HepG2 (cell line): ENCODE data around the gene LGI4. TPM values are rescaled to one million over a fixed set of nuclear protein-coding genes. Genes with fewer than 3 reads are reported as not detected.
A peak's percentile ranks its signal among the peaks of the same experiment; 100 is the strongest.

Experiments
- ATAC-seq: fragments of 200-7000 bp; cut with Tn5 transposase; 3 replicates; pipeline ENCODE4 v1.9.1; 2020; ENCODE audit warnings: mild to moderate bottlenecking, moderate library complexity
- BruUV-seq: library from RNA; stranded (reverse); fragments of 400-500 nt; replicated peaks from 2 replicates; lab custom pipeline; 2021; lab: Mats Ljungman, UMichigan
- CTCF ChIA-PET: fragments of 300-600 bp; formaldehyde crosslinking; extraction: SDS; loops from one replicate; lab custom pipeline; 2021; ENCODE audit warnings: low total read pairs, inconsistent platforms, low intra/inter-chr PET ratio; lab: Yijun Ruan, JAX
- POLR2A ChIA-PET: fragments of 350-600 bp; sonication (Branson Sonifier 250); formaldehyde crosslinking; loops from one replicate; lab custom pipeline; 2020; ENCODE audit warnings: antibody characterized with exemption, inconsistent platforms; lab: Yijun Ruan, JAX
- DNase-seq: peaks from one replicate; pipeline ENCODE4 v3.0.0-alpha.2; 2015; ENCODE audit warnings: low spot score
- FAIRE-seq: peaks from 3 replicates; lab custom pipeline; 2011; peaks lifted over from hg19 to GRCh38; lab: Jason Lieb, UNC
- H2AFZ ChIP-seq: one replicate; pipeline ENCODE4 v1.6.1; 2011; ENCODE audit warnings: low read length, inconsistent platforms
- H3K27ac ChIP-seq: fragments of 300-600 bp; 3 replicates; pipeline ENCODE4 v1.8.0; 2011; ENCODE audit warnings: mixed run types, mild to moderate bottlenecking, mixed read lengths, low read length, inconsistent platforms; ENCODE audit not compliant: insufficient read depth; ENCODE audit errors: extremely low read length
- H3K27me3 ChIP-seq, 2 experiments: fragments of 200-600 bp in 1 of 2; 2 replicates in 1 of 2; 3 replicates in 1 of 2; pipeline versions ENCODE4 v1.6.0 to v1.8.0; 2011; ENCODE audit warnings: low read length in 2 of 2, mild to moderate bottlenecking in 2 of 2, moderate library complexity in 2 of 2, inconsistent platforms in 1 of 2; ENCODE audit not compliant: insufficient read depth in 2 of 2, control insufficient read depth in 1 of 2
- H3K36me3 ChIP-seq, 2 experiments: fragments of 200-600 bp in 1 of 2; replicated peaks in 1 of 2; 2 replicates in 1 of 2; 3 replicates in 1 of 2; pipeline versions ENCODE4 v1.5.1 to v1.8.0; 2011; ENCODE audit warnings: low read length in 2 of 2, inconsistent platforms in 1 of 2; ENCODE audit not compliant: insufficient read depth in 2 of 2, control insufficient read depth in 1 of 2
- H3K4me1 ChIP-seq: 2 replicates; pipeline ENCODE4 v1.5.1; 2012; ENCODE audit warnings: low read length, inconsistent platforms; ENCODE audit not compliant: insufficient read depth
- H3K4me2 ChIP-seq: 2 replicates; pipeline ENCODE4 v1.6.0; 2011; ENCODE audit warnings: low read depth, low read length, inconsistent platforms
- H3K4me3 ChIP-seq, 3 experiments: fragments of 200-600 bp in 1 of 3; sonication (generic), shearing (Covaris generic) in 1 of 3; replicated peaks in 1 of 3; 2 replicates each; pipeline ENCODE4 v1.5.1; 2011 to 2016; ENCODE audit warnings: low read length in 3 of 3, inconsistent platforms in 2 of 3, low read depth in 2 of 3, mild to moderate bottlenecking in 2 of 3, control low read depth in 1 of 3, mixed read lengths in 1 of 3; ENCODE audit not compliant: insufficient read depth in 1 of 3
- H3K79me2 ChIP-seq: one replicate; pipeline ENCODE4 v1.6.1; 2011; ENCODE audit warnings: low read length, inconsistent platforms; ENCODE audit not compliant: insufficient read depth
- H3K9ac ChIP-seq: 2 replicates; pipeline ENCODE4 v1.6.0; 2011; ENCODE audit warnings: mild to moderate bottlenecking, low read depth, low read length, inconsistent platforms; ENCODE audit not compliant: insufficient read depth
- H3K9me3 ChIP-seq: 2 replicates; pipeline ENCODE4 v1.5.1; 2012; ENCODE audit warnings: mild to moderate bottlenecking, low read length
- H4K20me1 ChIP-seq: 2 replicates; pipeline ENCODE4 v1.6.0; 2011; ENCODE audit warnings: inconsistent platforms, mild to moderate bottlenecking, low read length, moderate library complexity; ENCODE audit not compliant: insufficient read depth
- MED8 ChIP-seq: sonication (generic); formaldehyde crosslinking; IDR thresholded peaks from 2 replicates; pipeline ENCODE4 v1.8.1; 2023; ENCODE audit warnings: mild to moderate bottlenecking, missing genetic modification reagents; ENCODE audit not compliant: insufficient replicate concordance
- MLLT10 ChIP-seq: sonication (generic); formaldehyde crosslinking; IDR thresholded peaks from 2 replicates; pipeline ENCODE4 v1.4.0; 2020; ENCODE audit warnings: missing genetic modification reagents
- NRL ChIP-seq: sonication (generic); formaldehyde crosslinking; IDR thresholded peaks from 2 replicates; pipeline ENCODE4 v1.5.0; 2020; ENCODE audit warnings: missing genetic modification reagents, mild to moderate bottlenecking, moderate library complexity, borderline replicate concordance
- WGBS: methylation state at CpG from one replicate; pipeline ENCODE4 v1.1.6; 2017; ENCODE audit warnings: low lambda C conversion rate; 5-methylcytosine and 5-hydroxymethylcytosine counted together
- in situ Hi-C: cut with HindIII; loops from 2 replicates; pipeline ENCODE4 v1.10.0; 2017; ENCODE audit warnings: low pct_unique_long_range_greater_than_20kb; ENCODE audit not compliant: extremely low pct_ligation_motif_present
- intact Hi-C: fragments of 100-400 bp; cut with micrococcal nuclease; formaldehyde crosslinking; loops from one replicate; pipeline ENCODE4 v1.10.0; 2022; ENCODE audit not compliant: unreplicated experiment
- polyA plus RNA-seq, 8 experiments: library from polyadenylated mRNA; depleted of rRNA in 3 of 8; stranded (reverse) in 7 of 8; unstranded in 1 of 8; fragments of >200 nt; fragmentation: Illumina TruSeq in 4 of 8; extraction: Trizol in 4 of 8; gene quantifications; 2 replicates each; pipeline versions ENCODE4 v1.2.1 to v1.2.3, GENCODE V29; 2011 to 2016; ENCODE audit warnings: low read depth in 4 of 8, missing spikeins in 1 of 8, mixed read lengths in 1 of 8; ENCODE audit not compliant: insufficient read depth in 1 of 8
- total RNA-seq, 5 experiments: library from RNA; depleted of rRNA; stranded (reverse); fragments of >200 nt; fragmentation: Illumina TruSeq; extraction: Trizol; gene quantifications; 2 replicates each; pipeline ENCODE4 v1.2.3, GENCODE V29; 2016; ENCODE audit warnings: low read depth in 1 of 5
- TF ChIP-seq, protein P1 (sequence below): sonication (generic); formaldehyde crosslinking; IDR thresholded peaks from 2 replicates; pipeline ENCODE4 v1.5.0; 2020; ENCODE audit warnings: mild to moderate bottlenecking, missing genetic modification reagents
- TF ChIP-seq, protein P2 (sequence below): sonication (generic); formaldehyde crosslinking; IDR thresholded peaks from 2 replicates; pipeline ENCODE4 v1.5.1; 2020; ENCODE audit warnings: mild to moderate bottlenecking, missing genetic modification reagents, moderate library complexity

Gene LGI4
- total and polyA plus RNA-seq, 2 of the 13 experiments (the other 11 are each of a cell fraction or from before 2014, with no cell fraction given): 2.8 TPM; not detected in 1

DNA sequence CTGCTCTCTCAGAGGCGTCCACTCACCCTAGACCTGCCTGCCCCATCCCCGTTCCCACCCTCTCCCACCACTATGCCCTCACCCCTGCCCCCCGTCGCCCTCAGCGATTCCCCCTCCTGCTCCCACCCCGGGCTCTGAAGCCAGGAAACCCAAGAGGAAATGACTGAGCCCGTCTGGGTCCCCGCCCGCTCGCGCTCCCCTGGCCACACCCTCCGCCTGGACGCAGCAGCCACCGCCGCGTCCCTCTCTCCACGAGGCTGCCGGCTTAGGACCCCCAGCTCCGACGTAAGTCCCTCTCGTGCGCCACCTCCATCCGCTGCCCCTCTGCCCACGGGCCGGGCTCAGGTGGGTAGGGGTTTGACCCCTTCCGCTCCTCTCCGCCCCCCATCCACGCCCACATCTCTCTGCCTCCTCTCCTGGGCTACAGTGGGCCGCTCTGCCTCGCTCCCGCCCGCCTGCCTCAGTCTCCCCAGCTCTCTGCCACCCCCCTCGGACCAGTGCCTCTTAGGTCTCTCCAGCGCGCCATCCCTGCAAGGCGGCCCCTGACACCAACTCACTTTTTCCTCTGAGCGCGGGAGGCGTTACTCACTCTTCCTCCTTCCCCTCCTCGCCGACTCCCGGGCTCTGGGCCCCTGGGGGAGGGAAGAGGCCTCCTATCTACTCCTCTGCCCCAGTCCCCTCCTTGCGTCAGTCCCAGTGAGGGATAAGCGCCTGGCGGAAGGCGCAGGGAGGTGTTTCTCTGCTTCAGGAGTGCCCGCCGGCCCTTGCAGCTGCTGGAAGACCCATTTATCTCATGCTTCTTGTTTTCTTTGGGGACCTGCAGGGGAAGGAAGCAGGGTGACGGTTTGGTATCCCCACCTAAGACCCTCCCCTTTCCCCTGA lies 19.9 kb upstream of the LGI4 start, which contains the start of gene FXYD5:
TSS of gene FXYD5 (plus strand) at position 211 of the 882 bp plus-strand sequence. CDS start 816 bp downstream, outside the sequence.
- peaks cover 16% of the 10 kb centered on the region for H3K4me1 ChIP-seq
- BruUV-seq: no TSS peak
- in situ Hi-C loops (no loop called here), intact Hi-C loops (no loop called here)
- TF ChIP-seq, protein P1, sequence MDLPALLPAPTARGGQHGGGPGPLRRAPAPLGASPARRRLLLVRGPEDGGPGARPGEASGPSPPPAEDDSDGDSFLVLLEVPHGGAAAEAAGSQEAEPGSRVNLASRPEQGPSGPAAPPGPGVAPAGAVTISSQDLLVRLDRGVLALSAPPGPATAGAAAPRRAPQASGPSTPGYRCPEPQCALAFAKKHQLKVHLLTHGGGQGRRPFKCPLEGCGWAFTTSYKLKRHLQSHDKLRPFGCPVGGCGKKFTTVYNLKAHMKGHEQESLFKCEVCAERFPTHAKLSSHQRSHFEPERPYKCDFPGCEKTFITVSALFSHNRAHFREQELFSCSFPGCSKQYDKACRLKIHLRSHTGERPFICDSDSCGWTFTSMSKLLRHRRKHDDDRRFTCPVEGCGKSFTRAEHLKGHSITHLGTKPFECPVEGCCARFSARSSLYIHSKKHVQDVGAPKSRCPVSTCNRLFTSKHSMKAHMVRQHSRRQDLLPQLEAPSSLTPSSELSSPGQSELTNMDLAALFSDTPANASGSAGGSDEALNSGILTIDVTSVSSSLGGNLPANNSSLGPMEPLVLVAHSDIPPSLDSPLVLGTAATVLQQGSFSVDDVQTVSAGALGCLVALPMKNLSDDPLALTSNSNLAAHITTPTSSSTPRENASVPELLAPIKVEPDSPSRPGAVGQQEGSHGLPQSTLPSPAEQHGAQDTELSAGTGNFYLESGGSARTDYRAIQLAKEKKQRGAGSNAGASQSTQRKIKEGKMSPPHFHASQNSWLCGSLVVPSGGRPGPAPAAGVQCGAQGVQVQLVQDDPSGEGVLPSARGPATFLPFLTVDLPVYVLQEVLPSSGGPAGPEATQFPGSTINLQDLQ (CRISPR knock-in tag): no peak
- TF ChIP-seq MED8 (CRISPR knock-in tag) (no peak), NRL (no peak), MLLT10 (CRISPR knock-in tag) (no peak)
- TF ChIP-seq, protein P2, sequence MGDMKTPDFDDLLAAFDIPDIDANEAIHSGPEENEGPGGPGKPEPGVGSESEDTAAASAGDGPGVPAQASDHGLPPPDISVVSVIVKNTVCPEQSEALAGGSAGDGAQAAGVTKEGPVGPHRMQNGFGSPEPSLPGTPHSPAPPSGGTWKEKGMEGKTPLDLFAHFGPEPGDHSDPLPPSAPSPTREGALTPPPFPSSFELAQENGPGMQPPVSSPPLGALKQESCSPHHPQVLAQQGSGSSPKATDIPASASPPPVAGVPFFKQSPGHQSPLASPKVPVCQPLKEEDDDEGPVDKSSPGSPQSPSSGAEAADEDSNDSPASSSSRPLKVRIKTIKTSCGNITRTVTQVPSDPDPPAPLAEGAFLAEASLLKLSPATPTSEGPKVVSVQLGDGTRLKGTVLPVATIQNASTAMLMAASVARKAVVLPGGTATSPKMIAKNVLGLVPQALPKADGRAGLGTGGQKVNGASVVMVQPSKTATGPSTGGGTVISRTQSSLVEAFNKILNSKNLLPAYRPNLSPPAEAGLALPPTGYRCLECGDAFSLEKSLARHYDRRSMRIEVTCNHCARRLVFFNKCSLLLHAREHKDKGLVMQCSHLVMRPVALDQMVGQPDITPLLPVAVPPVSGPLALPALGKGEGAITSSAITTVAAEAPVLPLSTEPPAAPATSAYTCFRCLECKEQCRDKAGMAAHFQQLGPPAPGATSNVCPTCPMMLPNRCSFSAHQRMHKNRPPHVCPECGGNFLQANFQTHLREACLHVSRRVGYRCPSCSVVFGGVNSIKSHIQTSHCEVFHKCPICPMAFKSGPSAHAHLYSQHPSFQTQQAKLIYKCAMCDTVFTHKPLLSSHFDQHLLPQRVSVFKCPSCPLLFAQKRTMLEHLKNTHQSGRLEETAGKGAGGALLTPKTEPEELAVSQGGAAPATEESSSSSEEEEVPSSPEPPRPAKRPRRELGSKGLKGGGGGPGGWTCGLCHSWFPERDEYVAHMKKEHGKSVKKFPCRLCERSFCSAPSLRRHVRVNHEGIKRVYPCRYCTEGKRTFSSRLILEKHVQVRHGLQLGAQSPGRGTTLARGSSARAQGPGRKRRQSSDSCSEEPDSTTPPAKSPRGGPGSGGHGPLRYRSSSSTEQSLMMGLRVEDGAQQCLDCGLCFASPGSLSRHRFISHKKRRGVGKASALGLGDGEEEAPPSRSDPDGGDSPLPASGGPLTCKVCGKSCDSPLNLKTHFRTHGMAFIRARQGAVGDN (CRISPR knock-in tag): peak; percentile 31
- no peaks in the 10 kb centered on the region for H3K36me3 ChIP-seq
- DNase-seq (no peak), ATAC-seq (peak; percentile 24; the same call in 2 of the 3 replicates), FAIRE-seq (no peak)
- no peaks in the 10 kb centered on the region for H3K9me3 ChIP-seq
- peaks cover 22 to 68% of the 10 kb centered on the region in 2 experiments; a peak in 4 of 5 replicates for H3K27me3 ChIP-seq
- H3K79me2 ChIP-seq: no peaks in the 10 kb centered on the region
- no peak within 1 kb of the TSS for H2AFZ ChIP-seq
- H3K27ac ChIP-seq: no peak within 1 kb of the TSS
- POLR2A ChIA-PET: no interaction called here
- no peak within 1 kb of the TSS for H3K9ac ChIP-seq
- peak within 1 kb of the TSS; percentile 45 for H3K4me2 ChIP-seq
- H3K4me3 ChIP-seq: peak within 1 kb of the TSS in 2 of 3 experiments; percentile 36 to 54; a peak in 3 of 6 replicates
- 0 out of 2 replicates have a peak, but pooled peaks cover 2% of the 10 kb centered on the region for H4K20me1 ChIP-seq
- WGBS: 16% methylated on average over 34 of the region's 49 CpGs
- CTCF ChIA-PET: no interaction called here
